GM12873 (cell line): Measurements from ENCODE around the gene MRPL17.

Experiments
- TF ChIP-seq, protein P1 (sequence below): IDR thresholded peaks from 2 replicates; pipeline ENCODE4 v1.5.1; 2012; ENCODE audit warnings: low read depth, mild to moderate bottlenecking, moderate library complexity, low read length, control low read depth; ENCODE audit not compliant: insufficient read depth; ENCODE audit errors: missing control alignments

The MRPL17 gene

DNA sequence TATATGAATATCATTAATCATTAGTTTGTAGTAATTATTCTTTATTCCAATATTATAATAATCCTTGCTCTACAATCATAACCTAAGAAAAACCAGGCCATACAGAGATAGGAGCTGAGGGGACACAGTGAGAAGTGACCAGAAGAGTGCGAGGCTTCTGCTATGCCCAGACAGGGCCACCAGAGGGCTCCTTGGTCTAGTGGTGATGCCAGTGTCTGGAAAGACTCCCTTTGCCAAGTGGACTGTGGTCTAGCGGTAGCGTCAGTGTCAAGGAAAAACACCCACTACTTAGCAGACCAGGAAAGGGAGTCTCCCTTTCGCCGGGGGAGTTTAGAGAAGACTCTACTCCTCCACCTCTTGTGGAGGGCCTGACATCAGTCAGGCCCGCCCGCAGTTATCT, 28.4 kb upstream of the MRPL17 start:
- TF ChIP-seq, protein P1, sequence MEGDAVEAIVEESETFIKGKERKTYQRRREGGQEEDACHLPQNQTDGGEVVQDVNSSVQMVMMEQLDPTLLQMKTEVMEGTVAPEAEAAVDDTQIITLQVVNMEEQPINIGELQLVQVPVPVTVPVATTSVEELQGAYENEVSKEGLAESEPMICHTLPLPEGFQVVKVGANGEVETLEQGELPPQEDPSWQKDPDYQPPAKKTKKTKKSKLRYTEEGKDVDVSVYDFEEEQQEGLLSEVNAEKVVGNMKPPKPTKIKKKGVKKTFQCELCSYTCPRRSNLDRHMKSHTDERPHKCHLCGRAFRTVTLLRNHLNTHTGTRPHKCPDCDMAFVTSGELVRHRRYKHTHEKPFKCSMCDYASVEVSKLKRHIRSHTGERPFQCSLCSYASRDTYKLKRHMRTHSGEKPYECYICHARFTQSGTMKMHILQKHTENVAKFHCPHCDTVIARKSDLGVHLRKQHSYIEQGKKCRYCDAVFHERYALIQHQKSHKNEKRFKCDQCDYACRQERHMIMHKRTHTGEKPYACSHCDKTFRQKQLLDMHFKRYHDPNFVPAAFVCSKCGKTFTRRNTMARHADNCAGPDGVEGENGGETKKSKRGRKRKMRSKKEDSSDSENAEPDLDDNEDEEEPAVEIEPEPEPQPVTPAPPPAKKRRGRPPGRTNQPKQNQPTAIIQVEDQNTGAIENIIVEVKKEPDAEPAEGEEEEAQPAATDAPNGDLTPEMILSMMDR = peak; percentile 70

DNA sequence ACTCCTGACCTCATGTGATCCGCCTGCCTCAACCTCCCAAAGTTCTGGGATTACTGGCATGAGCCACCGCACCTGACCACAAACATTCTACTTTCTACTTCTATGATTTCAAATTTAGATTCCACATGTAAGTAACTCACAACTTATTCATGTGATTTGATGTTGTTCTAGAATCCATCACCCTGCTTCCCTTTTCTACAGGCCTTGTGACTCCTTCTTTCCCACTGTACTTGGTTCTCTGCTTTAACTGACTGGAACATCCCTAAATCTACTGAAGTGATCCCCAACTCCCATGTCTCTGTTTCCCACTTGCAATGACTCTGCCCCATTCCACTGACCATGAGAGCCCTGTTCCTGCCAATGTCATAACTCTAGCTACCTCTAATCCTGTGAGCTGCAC, 25.7 kb upstream of the MRPL17 start:
- TF ChIP-seq, protein P1 = no peak

DNA sequence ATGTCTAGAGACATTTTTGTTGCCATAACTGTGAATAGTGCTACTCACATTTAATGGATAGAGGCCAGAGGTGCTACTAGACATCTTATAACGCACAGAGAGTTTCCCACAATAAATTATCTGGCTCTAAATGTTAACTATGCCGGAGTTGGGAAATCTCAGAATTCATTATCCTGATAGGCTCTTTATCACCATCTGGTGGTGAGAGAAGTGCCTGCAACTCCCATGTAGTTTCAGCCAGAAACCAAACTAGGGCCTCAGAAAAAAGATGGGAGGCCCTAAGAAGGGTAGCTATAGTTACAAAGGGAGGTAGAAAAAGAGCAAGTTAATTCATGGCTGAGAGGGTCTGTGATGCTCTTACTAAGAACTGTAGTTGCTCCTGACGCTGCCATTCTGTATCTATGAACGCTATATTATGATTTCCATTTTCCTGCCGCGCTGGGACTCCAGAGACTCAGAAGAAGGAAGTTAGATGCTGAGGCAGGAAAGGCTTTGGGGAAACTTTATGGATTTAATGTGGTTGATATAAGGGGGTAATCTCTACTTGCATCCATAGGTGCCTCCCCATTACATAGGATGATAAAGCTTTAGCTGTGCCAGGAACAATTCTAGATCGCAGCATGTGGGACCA, 22.9 kb upstream of the MRPL17 start:
- TF ChIP-seq, protein P1 = peak; percentile 84

DNA sequence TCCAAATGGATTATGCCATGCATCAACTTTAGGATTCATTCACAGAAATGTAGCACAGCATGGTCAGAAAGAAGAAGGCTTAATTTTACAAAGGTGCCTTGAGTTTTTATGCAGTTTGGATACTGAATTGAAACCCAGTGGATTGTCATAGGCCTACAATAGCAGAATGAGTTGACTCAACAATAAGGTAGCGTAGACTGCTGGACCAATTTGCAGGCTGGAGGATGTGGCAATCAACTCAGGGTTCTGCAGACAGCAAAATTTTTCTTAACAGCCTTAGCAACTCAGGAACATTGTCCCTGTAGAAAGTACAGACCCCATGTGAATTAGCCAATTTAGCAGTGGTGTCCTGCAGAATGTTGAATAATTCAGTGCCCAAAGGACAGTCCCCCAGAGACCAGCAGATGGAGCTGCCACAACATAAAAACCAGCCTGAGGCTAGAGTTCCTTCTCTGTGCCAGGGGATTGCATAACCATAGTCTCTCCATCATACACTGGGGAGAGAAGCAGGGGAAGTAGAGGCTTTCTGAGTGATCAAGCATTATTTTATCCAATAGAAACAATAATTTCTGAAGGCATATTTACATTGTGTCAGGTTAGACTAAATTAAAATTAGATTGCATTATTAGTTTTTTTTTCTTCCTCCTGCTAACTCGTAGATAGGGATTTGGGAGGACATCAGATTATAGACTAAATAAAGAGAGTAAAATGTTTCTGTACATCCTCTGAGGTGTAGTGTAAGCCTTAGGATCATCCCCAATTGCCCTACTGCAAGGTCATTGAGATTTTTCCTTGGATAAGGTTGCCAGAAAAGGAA, 20.3 kb upstream of the MRPL17 start:
- TF ChIP-seq, protein P1 = peak; percentile 47

DNA sequence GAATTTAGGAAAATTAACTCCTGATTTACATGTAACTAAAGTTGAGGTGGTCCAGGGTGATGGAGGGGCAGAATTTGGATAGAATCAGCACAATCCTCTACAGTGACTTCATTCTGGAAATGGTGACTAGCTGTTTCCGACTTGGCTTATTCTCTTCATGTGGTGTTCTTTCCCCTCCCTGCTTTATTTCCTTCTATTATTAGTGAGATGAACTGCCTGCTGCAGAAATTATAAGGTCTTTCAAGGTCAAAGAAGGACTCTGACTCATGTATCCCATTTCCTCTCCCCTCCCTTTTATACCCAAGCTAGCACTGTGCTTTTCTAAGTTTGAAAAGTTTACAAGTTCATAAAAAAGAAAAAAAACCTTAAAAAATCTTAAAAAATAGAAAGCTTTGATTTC, 12.2 kb upstream of the MRPL17 start:
- TF ChIP-seq, protein P1 = no peak

DNA sequence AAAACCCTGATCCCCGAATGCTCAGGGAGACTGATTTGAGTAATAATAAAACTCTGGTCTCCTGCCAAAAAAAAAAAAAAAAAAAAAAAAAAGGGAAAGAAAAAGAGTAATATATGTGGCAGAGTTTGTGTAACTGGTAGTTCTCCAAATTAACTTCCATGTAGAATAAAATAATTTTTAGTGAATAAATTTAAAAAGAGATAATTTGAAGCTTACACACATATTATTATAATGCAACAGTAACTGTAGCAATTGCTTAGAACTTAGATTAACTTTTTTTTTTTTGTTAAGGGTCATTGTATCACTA, 11.0 kb upstream of the MRPL17 start:
- TF ChIP-seq, protein P1 = no peak

DNA sequence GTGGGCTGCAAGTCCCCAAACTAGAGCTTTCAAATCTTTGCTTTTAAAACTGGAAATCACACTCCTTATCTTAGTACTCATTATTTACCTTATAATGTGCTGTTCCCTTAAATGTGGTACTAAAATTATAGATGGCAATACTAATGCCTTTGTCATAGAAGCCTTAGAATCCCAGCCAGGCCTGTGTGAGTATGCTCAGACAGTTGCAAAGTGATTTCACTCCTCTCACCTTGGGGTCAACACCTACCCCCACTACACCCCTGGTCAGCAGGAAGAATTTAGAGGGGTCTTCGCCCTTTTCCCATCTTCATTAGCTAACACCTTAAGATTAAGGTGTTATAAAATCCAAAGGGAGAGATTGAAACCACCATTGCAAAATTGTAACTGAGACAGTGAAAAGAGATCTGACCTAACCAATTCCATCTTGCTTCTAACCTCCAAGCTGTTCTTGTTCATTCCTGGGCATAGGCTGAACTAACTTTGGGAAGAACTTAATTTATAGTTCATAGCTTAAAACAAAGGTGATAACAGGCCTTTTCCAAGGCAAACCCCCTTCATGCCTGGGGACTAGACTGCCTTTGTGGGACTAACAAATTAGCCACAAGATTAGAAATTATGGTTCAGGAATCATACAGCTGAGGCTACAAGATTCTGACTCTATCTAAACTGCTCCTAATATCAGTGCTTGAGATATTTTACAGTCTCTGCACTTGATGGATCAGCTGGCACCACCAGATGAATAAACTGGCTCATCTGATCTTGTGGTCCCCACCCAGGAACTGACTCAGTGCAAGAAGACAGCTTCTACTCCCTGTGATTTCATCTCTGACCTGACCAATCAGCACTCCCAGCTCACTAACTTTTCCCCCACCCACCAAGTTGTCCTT, 10.4 kb upstream of the MRPL17 start:
- TF ChIP-seq, protein P1 = no peak
